ENCODE measurements around the gene DCAF10.
"Not testable (repeated sequence)": the region's sequence is repeated elsewhere in the genome, so short reads cannot be mapped to it uniquely, and the experiment has no call there.

The DCAF10 gene

GRCh38 chr9:37870081-37870798, 69.6 kb downstream of the DCAF10 start:
- no peak for DNase-seq

- no peak for DNase-seq
Measured at GRCh38 chr9:37870799-37871176, 70.2 kb downstream of the DCAF10 start.

GRCh38 chr9:37873955-37874354, 73.4 kb downstream of the DCAF10 start:
- no peak for DNase-seq

GRCh38 chr9:37876376-37876775, 75.8 kb downstream of the DCAF10 start:
- DNase-seq, result no peak

GRCh38 chr9:37880916-37881479, 80.4 kb downstream of the DCAF10 start:
- no peak for DNase-seq

GRCh38 chr9:37887977-37888583, 87.5 kb downstream of the DCAF10 start:
- DNase-seq, result not testable (repeated sequence)

GRCh38 chr9:37889536-37889935, 88.9 kb downstream of the DCAF10 start:
- DNase-seq, result no peak

- DNase-seq, result not testable (repeated sequence)
Measured at GRCh38 chr9:37891042-37891441, 90.4 kb downstream of the DCAF10 start.

- no peak for DNase-seq
Measured at GRCh38 chr9:37892063-37892462, 91.5 kb downstream of the DCAF10 start.

GRCh38 chr9:37897665-37898064, 97.1 kb downstream of the DCAF10 start:
- DNase-seq, result no peak

- DNase-seq, result no peak
Measured at GRCh38 chr9:37899041-37899440, 98.4 kb downstream of the DCAF10 start.

- no peak for DNase-seq
Measured at GRCh38 chr9:37902131-37902530, 101.5 kb downstream of the DCAF10 start.

GRCh38 chr9:37902796-37903646, 102.4 kb downstream of the DCAF10 start:
- no peak for DNase-seq

GRCh38 chr9:37903647-37904444, 103.2 kb downstream of the DCAF10 start, which contains the start of gene SLC25A51:
Gene SLC25A51, minus strand, starts transcription at chr9:37904127. Its CDS starts 15,577 bp downstream, at chr9:37888550.
- peak; percentile 91 for DNase-seq

GRCh38 chr9:37904445-37905130, 104.0 kb downstream of the DCAF10 start:
- no peak for DNase-seq

- DNase-seq, result no peak
Measured at GRCh38 chr9:37905131-37905505, 104.5 kb downstream of the DCAF10 start.

- DNase-seq, result no peak
Measured at GRCh38 chr9:37905776-37906175, 105.2 kb downstream of the DCAF10 start.

GRCh38 chr9:37906312-37907239, 106.0 kb downstream of the DCAF10 start:
- no peak for DNase-seq

- DNase-seq, result no peak
Measured at GRCh38 chr9:37908283-37908682, 107.7 kb downstream of the DCAF10 start.

- DNase-seq, result no peak
Measured at GRCh38 chr9:37908698-37909186, 108.1 kb downstream of the DCAF10 start.

GRCh38 chr9:37909326-37909725, 108.7 kb downstream of the DCAF10 start:
- no peak for DNase-seq

Data from DMS153 (cell line).